DND-41 (cell line): Measurements from ENCODE around the gene ANKRD13D.

Experiments used
- ATAC-seq: fragments of 200-7000 bp; cut with Tn5 transposase; 3 replicates; pipeline ENCODE4 v1.9.1; 2021; ENCODE audit warnings: low read depth; ENCODE audit not compliant: insufficient read depth
- DNase-seq: peaks from one replicate; pipeline ENCODE4 v3.0.0-alpha.2; 2020
- H2AFZ ChIP-seq: 2 replicates; pipeline ENCODE4 v1.6.0; 2012; ENCODE audit warnings: low read depth, low read length
- H3K27ac ChIP-seq: 2 replicates; pipeline ENCODE4 v1.5.1; 2012; ENCODE audit warnings: low read length, inconsistent platforms
- H3K27me3 ChIP-seq: fragments of 200-600 bp; sonication (generic); 2 replicates; pipeline ENCODE4 v1.6.0; 2012; ENCODE audit warnings: low read length, mild to moderate bottlenecking, inconsistent platforms; ENCODE audit not compliant: insufficient read depth, poor library complexity
- H3K36me3 ChIP-seq: 2 replicates; pipeline ENCODE4 v1.5.1; 2012; ENCODE audit warnings: low read length, inconsistent platforms; ENCODE audit not compliant: insufficient read depth
- H3K4me1 ChIP-seq: 2 replicates; pipeline ENCODE4 v1.5.1; 2012; ENCODE audit warnings: mild to moderate bottlenecking, low read length; ENCODE audit not compliant: insufficient read depth
- H3K4me2 ChIP-seq: 2 replicates; pipeline ENCODE4 v1.6.0; 2012; ENCODE audit warnings: mild to moderate bottlenecking, moderate library complexity, low read length, inconsistent platforms; ENCODE audit not compliant: insufficient read depth
- H3K4me3 ChIP-seq, 2 experiments: fragments of 200-600 bp in 1 of 2; shearing (Covaris generic) in 1 of 2; 2 replicates each; pipeline ENCODE4 v1.5.1; 2012 to 2016; ENCODE audit warnings: inconsistent platforms in 2 of 2, low read length in 2 of 2, mild to moderate bottlenecking in 2 of 2, low read depth in 1 of 2, moderate library complexity in 1 of 2
- H3K79me2 ChIP-seq: 2 replicates; pipeline ENCODE4 v1.6.0; 2012; ENCODE audit warnings: low read length, inconsistent platforms; ENCODE audit not compliant: insufficient read depth
- H3K9ac ChIP-seq: 2 replicates; pipeline ENCODE4 v1.6.0; 2012; ENCODE audit warnings: low read depth, mild to moderate bottlenecking, inconsistent platforms, low read length, moderate library complexity
- H3K9me3 ChIP-seq: 2 replicates; pipeline ENCODE4 v1.5.1; 2012; ENCODE audit warnings: low read length, moderate library complexity, mild to moderate bottlenecking, inconsistent platforms; ENCODE audit not compliant: insufficient read depth, severe bottlenecking
- H4K20me1 ChIP-seq: 2 replicates; pipeline ENCODE4 v1.6.0; 2012; ENCODE audit warnings: low read length; ENCODE audit not compliant: insufficient read depth
- EZH2 ChIP-seq: IDR thresholded peaks from 3 replicates; pipeline ENCODE4 v1.6.1; 2012; ENCODE audit warnings: borderline replicate concordance, low read depth, mild to moderate bottlenecking, moderate library complexity, low read length, inconsistent platforms; ENCODE audit not compliant: severe bottlenecking
- TF ChIP-seq, protein P1 (sequence below): IDR thresholded peaks from 2 replicates; pipeline ENCODE4 v1.5.1; 2012; ENCODE audit warnings: borderline replicate concordance, low read length, moderate library complexity, mild to moderate bottlenecking; ENCODE audit not compliant: poor library complexity, severe bottlenecking; ENCODE audit errors: extremely low read depth

Gene ANKRD13D

DNA sequence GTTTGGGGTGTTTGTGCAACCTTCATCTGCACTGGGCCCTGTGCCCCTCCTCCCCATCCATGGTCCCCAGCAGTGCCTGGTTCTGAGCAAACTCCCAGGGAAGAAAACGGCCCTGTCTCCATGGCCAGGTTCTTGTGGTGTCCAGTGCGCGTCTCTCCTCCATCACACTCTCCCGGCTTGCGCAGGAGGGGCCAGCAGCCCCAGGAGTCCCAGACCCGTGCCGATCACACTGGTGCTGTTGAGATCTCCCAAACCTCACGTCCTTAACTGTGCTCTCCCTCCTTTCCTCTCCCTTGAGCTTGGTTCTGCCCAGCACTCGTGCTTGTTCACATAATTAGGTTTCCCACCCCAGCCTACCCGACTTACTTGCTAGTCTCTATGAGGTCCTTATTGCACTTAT is 33.8 kb upstream of the ANKRD13D start:
- Histone ChIP-seq H3K27me3 (no peaks in the 10 kb centered on the region), H2AFZ (no peak overlapping the region), H3K9ac (no peak overlapping the region), H3K4me1 (no peaks in the 10 kb centered on the region), H3K27ac (no peak overlapping the region), H3K36me3 (peaks cover 64% of the 10 kb centered on the region), H3K4me3 (no peak overlapping the region), H3K4me2 (no peak overlapping the region), H3K79me2 (no peaks in the 10 kb centered on the region; the same call in 1 of the 2 replicates), H4K20me1 (peaks cover 20% of the 10 kb centered on the region; the same call in 1 of the 2 replicates), H3K9me3 (no peaks in the 10 kb centered on the region)
- ATAC-seq (no peak), DNase-seq (no peak)
- no peak for TF ChIP-seq EZH2
- TF ChIP-seq, protein P1, sequence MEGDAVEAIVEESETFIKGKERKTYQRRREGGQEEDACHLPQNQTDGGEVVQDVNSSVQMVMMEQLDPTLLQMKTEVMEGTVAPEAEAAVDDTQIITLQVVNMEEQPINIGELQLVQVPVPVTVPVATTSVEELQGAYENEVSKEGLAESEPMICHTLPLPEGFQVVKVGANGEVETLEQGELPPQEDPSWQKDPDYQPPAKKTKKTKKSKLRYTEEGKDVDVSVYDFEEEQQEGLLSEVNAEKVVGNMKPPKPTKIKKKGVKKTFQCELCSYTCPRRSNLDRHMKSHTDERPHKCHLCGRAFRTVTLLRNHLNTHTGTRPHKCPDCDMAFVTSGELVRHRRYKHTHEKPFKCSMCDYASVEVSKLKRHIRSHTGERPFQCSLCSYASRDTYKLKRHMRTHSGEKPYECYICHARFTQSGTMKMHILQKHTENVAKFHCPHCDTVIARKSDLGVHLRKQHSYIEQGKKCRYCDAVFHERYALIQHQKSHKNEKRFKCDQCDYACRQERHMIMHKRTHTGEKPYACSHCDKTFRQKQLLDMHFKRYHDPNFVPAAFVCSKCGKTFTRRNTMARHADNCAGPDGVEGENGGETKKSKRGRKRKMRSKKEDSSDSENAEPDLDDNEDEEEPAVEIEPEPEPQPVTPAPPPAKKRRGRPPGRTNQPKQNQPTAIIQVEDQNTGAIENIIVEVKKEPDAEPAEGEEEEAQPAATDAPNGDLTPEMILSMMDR = no peak

DNA sequence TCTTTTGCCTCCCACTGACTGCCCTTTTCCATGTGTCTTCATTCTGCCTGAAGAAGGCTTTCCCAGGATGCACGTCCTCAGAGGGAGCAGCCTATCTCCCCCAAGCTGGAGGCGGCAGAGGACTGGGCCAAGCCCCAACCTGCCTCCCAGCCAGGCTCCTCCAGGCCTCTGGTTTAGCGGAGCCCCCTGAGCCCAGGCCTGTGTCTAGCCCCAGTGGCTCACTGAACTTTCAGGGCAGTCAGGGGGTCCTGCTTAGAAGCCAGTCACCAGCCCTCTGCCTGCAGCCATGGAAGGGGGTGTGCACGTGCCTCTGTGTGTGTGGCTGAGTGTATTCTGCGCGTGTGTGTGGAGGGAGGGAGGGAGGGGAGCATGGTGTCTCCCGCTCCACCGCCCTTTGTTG is 33.2 kb upstream of the ANKRD13D start:
- Histone ChIP-seq H3K27ac (no peak overlapping the region), H3K4me1 (no peaks in the 10 kb centered on the region), H3K9me3 (no peaks in the 10 kb centered on the region), H3K9ac (no peak overlapping the region), H3K79me2 (no peaks in the 10 kb centered on the region; the same call in 1 of the 2 replicates), H3K4me2 (no peak overlapping the region), H3K36me3 (peaks cover 59% of the 10 kb centered on the region), H4K20me1 (peaks cover 16% of the 10 kb centered on the region; the same call in 1 of the 2 replicates), H2AFZ (no peak overlapping the region), H3K4me3 (no peak overlapping the region), H3K27me3 (no peaks in the 10 kb centered on the region)
- ATAC-seq = no peak
- DNase-seq = no peak
- no peak for TF ChIP-seq EZH2
- TF ChIP-seq, protein P1 = no peak

DNA sequence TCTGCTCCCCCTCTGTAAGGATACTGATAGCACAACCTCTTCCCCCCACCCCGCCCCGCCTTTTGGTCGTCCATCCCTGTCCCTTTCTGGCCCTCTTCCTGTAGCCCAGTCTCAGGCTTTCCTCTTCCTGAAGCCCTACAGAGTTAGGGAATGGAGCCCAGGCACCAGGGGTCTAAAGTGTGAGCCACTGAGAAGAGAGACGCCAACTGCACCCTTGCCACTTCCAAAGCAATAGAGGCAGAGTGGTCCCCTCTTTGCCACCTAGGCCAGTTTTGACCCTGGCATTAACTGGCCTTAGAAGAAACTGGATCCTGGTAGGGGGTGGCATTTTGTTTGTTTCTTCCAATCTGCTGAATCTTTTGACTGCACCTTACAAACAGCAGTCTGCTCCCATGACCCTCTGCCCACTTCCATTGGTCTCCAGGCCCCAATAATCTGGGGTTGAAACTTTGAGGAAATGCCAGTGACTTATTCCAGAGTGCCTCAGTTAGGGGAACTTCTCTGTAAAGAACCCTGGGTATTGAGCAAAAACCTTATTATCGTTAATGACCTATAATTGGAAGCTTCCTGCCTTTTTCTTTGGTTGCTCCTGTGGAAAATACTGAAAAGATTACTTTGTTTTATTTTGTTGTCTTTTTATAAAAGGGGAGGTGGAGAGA is 32.5 kb upstream of the ANKRD13D start:
- Histone ChIP-seq H3K27ac (no peak overlapping the region), H3K4me3 (no peak overlapping the region), H3K9ac (no peak overlapping the region), H3K27me3 (no peaks in the 10 kb centered on the region), H3K36me3 (peaks cover 51% of the 10 kb centered on the region), H4K20me1 (peaks cover 16% of the 10 kb centered on the region; the same call in 1 of the 2 replicates), H3K4me2 (no peak overlapping the region), H3K79me2 (no peaks in the 10 kb centered on the region), H3K4me1 (no peaks in the 10 kb centered on the region), H3K9me3 (no peaks in the 10 kb centered on the region), H2AFZ (no peak overlapping the region)
- TF ChIP-seq, protein P1 = no peak
- TF ChIP-seq EZH2 = no peak
- no peak for ATAC-seq
- no peak for DNase-seq
